ENCODE measurements around the gene DMD.
"Not testable (repeated sequence)": the region's sequence is repeated elsewhere in the genome, so short reads cannot be mapped to it uniquely, and the experiment has no call there.

DMD gene

DNA sequence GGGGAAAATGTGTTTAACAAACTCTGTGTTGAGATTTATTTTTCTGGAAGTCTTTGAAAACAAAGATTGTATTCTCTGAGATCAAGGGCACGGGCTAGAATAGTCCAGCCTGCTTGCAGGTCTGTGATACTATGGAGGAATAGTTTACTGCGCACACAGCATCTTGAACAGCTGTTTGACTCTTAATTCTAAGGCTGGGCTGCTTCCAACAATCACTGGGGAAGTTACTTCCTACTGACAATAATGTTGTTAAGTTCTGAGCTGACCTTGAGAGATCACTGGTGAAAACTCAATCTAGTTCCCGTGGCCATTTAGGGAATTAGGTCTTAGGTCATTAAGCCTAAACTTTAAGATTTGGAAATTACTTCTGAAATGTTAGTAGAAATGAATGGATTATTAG, 1723.4 kb downstream of the DMD start:
- DNase-seq = no peak

DNA sequence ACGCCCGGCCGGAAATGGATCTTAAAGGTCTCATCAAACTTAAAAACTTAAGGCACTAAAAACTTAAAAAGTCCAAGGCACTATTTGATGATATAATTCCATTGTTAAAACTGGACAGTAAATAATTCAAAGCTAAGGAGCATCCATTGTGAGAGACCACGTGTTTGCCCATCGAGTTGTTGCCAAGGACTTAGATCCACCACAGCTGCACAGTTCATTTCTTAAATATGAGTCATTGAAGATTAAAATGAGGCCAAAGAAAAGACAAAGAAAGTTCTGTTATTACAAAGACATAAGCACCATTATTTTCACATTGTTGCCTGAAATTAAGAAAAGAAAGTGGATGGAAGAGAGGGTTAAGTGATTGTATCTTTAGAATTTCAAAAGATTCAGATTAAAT, 1728.0 kb downstream of the DMD start:
- DNase-seq = no peak

DNA sequence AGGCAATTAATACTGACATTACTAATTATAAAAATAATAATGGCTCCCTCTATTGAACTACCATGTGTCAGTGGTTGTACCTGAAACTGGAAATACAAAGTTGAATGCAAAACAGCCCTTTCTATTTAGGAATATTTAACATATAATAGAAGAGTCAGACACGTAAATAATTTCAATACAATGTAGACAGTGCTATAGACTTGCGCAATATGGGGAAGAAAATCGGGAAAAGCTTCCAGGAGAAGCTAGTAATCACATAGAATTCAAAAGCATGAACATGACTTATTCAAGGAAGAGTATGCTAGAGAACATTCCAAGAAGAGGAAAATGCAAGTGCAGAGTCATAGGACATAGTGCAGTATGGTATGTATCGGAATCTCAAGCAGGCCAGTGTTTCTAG, 1730.7 kb downstream of the DMD start:
- no peak for DNase-seq

DNA sequence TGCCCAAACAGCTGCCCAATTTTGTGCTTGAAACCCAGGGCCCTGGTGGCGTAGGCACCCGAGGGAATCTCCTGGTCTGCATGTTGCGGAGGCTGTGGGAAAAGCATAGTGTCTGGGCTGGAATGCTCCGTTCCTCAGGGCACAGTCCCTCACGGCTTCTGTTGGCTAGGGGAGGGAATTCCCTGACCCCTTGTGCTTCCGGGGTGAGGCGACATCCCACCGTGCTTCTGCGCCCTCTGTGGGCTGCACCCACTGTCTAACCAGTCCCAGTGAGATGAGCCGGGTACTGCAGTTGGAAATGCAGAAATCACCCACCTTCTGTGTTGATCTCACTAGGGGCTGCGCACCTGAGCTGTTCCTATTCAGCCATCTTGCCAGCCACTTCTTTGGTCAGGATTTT, 1740.1 kb downstream of the DMD start:
- DNase-seq = no peak

DNA sequence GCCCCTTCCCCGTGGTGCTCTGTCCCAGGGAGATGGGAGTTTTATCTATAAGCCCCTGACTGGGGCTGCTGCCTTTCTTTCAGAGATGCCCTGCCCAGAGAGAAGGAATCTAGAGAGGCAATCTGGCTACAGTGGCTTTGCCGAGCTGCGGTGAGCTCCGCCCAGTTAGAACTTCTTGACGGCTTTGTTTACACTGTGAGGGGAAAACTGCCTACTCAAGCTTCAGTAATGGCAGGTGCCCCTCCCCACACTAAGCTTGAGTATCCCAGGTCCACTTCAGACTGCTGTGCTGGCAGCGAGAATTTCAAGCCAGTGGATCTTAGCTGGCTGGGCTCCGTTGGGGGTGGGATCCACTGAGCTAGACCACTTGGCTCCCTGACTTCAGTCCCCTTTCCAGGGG, 1740.6 kb downstream of the DMD start:
- DNase-seq = not testable (repeated sequence)

DNA sequence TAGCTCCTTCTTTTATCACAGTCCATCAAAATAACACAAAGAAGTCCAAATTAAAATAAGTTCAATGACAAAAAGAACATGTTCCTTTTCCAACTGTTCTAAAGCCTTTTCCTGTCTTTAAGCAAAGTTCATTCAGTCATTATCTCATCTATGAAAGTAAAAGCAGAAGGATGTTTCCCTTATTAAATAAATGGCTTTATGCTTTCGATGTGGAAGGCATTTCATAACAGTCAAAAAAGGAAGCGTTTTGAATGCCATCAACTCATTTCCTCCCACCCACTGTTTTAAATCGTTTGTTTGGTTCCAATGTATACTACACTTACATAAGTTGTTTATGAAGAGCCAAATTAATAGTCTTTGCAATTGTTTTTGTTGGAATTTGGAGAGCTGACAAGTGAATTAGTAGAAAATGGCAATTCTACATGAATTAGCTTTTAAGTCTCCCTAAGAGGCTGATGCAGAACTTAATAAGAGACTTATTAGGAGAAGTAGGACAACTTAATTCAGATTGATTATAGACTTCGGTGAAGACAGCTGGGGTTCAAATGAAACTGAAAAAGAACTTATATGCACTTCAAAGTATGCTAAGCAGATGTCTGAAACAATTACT, 1746.9 kb downstream of the DMD start:
- no peak for DNase-seq

DNA sequence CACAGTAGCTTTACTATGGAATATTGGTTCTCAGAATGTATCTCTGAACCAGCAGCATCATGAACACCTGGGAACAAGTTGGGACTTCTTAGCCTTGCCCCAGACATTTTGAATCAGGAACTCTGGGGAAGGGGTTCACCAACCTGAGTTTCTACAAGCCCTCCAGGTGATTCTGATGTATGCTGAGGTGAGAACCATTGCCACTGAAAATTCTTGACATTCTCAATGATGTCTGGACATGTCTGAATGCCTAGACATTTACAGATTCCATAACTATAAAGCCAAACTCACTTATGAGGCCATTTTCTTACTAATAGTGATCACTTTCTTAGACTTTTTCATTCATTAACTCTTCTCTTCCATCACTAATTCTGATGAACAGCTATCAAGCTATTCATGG, 1750.1 kb downstream of the DMD start:
- no peak for DNase-seq

DNA sequence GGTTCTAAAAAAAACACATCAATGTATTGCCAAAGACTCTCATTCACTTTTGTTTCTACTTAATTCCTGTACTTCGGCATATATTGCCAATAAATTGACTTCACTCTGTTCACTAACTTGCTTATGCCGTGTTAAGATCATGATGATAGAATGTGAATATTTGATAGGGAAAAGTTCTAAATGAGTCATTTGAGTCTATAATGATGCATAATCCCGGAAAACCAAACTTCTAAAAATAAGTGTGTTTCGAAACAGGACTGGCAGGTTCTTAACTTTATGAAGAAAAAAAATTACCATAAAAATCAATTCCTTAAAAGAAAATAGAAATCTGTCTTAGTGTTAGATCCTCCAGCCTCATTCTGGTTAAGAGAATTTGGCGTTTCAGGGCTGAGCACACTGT, 1752.0 kb downstream of the DMD start:
- DNase-seq = no peak

DNA sequence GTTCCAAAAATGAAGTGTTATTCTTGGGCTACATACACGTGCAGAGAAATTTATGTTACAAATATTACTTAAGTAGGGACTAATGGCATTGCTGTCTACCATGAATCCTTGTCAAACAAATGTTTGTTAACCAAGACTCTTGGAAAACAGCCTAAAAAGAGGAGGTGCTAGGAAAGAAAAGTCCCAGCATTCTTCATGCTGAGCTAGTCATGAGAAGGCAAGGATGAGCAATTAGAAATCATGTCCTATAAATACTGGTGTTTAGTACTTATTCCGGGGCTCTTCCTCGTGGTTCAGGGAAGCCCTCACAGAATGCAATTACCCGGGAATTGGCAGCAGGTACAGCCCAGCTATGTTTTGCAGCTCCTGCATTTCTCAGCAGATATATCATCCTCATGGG, 1761.4 kb downstream of the DMD start:
- no peak for DNase-seq

DNA sequence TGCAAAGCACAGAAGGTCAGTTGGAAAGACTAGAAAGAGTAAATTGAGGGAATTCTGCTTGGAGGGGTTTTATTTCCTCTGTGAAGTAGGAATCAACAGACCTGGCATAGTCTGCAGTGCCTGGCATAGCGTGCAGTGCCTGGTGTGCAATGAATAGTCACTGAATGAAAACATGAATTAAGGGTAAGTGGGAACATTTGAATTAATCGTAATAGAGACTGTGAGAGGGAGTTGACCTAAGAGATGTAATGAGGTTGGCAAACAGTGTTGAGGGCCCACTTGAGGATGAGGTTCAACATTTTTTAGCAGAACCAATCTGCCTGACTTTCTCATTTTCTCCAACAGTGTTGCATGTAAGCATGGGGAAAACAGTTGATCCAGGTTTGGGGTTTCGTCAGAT, 1762.3 kb downstream of the DMD start:
- DNase-seq = no peak

DNA sequence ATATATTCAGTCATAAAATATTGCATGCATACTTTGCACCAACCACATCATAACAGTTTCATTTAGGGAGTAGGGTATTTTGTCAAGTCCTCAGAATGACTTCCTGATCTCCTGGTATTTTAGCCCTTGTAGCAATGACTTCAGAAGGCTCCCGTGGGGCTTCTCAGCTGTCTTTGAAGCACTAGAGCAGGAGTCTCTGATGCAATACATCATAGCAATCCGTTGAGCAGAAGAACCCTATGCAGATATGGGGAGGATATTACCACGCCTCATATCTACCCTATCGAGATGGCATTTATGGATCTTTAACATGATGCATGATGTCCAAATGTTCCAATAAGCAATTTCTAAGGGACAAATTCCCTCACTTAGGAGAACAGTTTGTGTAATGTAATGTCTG, 1765.8 kb downstream of the DMD start:
- DNase-seq = no peak

DNA sequence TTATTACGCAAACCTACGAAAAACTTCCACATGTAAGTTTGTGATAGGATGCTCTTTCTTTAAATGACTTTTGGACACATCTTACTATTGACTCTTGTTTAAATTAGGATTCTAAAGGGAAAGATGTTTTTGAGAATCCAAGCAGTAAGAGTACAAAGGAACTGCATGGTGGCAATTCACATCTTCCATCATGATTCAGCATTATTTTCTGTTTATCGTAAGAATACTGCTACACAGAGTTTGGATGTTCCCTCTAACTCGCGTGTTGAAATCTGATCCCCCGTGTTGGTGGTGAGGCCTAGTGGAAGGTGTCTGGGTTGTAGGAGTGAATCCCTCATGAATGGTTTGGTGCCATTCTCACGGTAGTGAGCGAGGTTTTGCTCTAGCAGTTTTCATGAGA, 1767.7 kb downstream of the DMD start:
- DNase-seq = no peak

DNA sequence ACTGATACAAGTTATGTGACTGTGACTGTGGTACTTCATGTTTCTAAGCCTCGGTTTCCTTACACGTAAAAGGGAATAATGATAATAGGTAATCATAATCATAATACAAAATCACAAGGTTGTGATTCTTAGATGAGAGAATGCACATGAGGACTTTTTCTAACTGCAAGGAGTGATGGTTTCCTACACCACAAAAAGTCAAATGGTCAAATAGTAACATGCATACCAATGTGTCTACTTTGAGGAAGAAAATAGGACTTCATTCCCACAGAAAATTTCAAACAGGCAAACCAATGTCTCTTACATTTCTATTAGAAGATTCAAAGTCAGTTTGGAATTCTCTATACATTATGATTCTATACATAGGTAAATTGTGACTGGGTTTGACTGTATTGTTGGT, 1770.8 kb downstream of the DMD start:
- DNase-seq = no peak

DNA sequence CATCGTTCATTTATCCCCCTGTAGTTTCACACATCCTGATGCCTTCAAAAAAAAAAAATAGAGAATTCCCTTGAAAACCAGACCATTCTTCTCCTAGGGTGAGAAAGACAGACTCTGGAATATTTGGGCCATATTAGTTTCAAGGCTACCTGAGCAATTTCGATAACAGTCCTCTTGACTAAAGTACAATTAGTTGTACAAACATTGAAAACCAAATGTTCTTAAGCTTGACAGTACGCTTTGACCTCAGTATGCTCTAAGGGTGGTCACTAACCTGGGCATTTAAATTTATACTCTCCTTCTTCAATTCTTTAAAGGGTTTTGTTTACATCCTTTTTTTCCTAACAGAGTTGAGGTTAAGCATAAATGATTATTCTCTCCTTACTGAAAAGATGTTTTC, 1774.9 kb downstream of the DMD start:
- no peak for DNase-seq

DNA sequence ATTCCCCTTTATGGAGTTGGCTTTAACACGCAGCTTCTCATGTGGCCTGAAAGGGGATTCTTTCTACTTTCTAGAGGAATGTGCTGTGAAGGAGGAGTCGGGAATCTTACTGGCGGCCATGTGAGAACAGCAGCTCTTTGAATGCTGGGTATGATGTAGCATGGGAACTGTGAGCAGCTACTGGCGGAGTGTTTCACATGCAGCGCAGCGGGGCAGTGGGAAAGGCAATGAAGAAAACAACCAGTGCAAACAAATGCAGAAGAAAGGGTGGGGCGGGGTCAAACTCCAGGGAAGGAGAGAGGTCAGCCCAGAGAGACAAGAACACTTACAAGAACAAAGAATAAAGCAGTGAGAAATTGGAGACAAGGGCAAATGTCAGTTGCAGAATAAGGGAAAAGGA, 1775.8 kb downstream of the DMD start:
- DNase-seq = no peak

DNA sequence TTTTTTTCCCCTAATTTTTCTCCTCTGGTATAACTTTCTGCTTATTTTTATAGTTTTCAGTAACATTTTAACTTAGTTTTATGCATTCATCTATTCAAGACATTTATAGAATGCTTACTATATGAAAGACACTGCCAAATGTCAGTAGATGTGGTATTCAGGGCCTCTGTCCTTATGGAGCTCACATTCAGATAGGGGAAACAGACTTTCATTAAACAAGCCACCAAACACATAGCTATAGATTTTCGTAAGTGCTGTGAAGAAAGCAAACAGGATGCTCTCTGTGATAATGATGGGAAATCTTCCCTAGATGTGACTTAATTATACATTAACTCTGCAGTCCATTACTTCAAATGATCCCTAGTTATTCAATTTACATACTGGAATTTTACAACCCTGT, 1777.5 kb downstream of the DMD start:
- no peak for DNase-seq

DNA sequence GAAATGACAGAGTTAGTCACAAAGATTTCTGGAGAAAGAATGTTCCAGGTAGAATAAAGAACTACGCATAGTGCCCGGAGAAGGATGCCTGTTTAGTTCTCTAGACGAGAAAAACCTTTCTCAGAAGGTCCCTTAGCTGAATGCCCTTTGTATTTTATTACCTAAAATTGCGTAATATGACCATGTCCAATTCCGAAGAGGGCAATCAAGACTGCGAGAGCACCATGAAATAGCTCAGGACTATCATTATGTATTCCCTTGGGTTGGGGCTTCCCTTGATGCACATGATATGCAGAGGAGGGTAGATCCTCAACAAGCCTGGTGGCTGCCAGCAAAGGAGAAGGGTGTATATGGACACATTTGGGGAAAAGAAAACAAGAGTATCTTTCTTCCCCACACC, 1781.4 kb downstream of the DMD start:
- no peak for DNase-seq

DNA sequence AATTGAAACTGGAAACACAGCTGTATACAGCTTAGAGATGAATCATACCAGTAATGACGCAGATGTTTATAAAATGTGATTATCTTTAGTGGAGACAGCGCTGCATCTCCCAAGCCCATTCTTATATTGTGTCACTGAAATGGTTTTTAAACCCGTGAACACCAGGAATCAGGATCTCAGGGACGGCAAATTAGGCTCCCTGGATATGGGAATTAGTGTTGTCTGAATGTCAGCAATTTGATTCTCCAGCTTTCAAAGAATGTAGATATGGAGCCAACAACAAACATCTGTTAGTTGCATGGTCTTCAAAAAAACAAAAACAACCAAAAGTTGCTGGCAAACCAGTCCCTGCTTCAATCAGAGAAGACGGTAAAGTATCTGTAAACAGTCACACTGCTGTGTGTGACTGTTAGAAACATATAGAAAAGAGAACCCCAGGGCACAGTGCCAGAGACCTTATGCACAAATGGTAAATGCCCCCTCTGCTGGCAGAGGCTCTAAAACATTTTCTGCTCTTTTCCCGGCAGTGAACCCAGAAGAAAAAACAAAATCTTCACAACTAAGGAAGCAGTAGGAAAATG, 1787.7 kb downstream of the DMD start:
- peak; percentile 5 for DNase-seq

DNA sequence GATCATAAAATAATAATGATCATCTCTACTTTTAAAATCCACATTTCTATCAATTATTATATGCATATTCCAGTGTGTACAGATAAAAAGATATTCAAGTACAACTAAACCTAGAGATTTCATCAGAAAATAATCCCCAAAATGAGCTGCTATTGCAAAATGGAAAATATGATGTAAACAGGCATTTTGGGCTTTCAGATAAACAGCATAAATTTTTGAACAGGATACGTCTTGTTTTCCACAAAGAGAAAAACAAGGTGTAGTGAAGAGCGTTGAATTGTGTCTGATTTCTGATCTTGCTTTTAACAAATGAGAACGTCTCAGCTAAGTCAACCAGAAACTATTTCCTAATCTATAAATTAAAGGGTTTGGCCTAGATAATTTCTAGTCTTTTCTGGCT, 1789.9 kb downstream of the DMD start:
- no peak for DNase-seq

DNA sequence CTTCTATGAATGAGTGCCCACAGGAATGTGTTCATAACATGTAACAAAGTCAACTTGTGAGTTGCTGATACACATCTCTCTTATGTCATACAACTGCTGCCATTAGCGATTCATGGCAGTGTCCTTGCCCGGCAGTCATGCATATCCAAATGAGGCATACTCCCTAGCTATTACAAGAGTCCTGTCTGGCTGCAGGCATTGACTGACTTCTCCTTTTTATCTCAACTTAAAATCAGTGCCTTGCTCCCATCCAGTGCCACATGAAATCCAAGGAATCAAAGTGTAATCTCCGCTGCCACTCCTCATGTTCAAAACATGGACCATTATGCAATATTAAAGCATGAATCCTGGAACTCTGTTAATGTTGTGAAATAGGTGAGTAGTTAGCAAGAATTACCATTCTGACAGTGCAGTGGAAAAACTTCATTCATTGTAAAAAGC, 1790.6 kb downstream of the DMD start:
- DNase-seq = no peak

DNA sequence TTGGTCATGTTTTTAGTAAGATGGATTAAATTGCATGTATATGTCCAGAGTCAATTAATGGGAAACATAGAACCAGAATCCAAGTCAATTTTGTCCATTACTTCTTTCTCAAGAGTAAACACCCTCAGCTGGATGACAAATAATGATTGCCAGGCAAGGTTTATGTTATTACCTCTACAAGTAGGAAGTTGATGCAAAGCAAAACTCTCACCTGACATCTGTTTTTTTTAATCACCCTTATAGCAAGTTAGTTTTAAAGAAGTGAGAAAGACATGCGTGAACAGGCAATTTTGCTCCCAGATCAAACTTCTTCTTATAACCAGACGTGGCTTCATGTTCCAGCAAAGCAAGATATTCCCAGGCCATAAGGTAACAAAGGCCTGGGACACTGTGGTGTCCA, 1791.0 kb downstream of the DMD start:
- DNase-seq = no peak

DNA sequence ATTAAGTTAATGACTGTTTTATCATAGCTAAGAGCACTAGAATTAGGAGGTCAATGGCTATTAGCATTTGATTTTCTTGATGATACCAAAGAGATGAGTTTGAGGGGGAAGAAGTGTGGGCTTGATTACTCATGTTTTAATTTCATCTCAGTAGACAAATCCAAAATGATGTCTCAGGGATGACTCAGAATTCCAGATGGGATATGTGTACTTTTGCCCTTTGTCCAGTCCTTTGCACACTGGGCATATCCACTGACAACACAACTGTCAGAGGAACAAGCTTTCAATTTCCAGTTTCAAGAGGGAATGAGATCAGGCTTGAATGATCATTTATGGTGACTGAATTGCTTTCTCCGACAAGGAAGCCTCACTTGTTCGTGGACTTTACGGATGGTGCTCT, 1814.2 kb downstream of the DMD start:
- DNase-seq = no peak

DNA sequence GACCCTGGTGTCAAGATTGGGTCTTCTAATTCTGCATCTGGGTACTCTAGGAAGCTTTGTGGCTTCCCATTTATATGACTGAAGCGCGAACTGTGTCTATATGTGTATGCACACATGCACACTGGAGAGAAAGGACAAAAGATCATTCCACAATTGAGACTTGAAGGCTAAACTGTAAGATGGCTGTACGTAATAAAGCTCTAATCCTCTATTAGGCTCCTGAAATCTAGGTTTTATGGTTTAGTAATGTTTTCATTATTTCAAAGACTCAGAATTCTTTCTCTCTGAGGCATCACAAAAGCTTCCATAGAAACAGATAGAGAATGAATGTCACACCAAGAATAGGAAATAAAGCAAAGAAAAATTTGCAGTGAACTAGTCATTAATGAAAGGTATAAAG, 1818.8 kb downstream of the DMD start:
- no peak for DNase-seq

DNA sequence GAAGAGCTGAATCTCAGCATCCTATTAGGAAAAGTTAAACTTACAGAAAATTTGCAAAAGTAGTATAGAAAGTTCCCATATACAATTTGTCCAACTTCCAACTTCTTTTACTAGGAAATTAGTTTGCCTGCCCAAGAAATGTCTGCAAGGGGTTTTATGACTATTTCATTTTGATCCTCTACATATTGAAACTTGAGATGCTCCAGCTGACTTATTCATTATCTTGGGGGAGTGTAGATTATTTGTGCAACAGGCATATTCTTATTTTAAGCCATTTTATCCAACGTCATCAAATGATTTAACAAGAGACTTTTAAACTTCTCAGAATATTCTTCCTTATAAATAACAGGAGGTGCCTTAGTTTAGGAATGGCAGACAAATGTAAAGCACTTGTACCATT, 1822.4 kb downstream of the DMD start:
- DNase-seq = no peak

DNA sequence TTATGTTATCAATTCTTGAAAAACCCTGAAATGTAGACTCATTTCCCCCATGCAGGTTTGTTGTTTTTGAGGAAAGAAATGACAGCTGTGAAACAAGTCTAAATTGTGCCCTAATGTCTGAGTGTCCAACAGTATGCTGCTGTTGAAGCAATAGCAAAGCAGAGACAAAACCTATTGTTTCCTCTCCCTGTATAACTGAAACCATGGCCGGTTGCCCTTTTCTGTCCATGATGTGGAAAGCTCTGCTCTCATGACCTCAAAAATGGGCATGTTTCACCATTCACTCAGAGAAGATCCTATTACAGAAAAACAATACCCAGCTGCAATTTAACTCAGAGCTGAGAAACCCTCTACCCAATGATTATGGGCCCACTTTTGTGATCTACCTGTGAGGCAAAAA, 1826.9 kb downstream of the DMD start:
- no peak for DNase-seq

DNA sequence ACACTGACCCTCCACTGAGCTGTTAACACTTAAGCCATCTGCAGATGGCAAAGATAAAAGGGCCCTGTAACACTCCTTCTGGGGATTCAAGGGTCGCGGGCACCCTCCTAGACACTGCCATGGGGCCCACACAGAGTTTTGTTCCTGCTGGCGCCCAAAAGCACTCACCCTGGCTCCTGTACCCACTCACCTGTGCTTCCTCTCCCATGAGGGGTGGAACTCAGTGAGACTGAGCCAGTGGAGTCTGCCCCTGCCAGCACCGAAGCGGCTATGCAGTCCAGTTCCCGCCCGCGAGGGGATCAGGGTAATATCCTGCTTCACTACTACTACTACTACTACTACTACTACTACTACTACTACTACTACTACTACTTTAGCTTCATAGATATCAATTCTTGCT, 1827.4 kb downstream of the DMD start:
- no peak for DNase-seq

Measured in CD4-positive, alpha-beta T cell treated with Interleukin-17A for 4 hours (primary cell).